ENCODE results near the gene PHF20.

The PHF20 gene

DNA sequence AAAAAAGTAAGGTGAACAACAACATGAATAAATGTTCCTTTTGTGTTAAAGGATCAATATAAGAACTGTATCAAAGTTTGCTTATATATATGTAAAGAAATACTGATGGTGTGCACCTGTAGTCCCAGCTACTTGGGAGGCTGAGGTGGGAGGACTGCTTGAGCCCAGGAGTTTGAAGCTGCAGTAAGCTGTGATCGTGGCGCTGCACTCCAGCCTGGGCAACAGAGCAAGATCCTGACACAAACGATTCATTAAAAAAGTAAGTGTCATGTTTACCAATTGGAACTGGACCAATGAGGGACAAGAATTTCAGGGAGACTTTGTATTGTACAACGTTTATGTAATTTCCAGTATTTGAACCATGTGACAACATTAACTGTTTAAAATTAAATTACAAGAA is 5.0 kb upstream of the PHF20 start:
- TF ChIP-seq, protein P1, sequence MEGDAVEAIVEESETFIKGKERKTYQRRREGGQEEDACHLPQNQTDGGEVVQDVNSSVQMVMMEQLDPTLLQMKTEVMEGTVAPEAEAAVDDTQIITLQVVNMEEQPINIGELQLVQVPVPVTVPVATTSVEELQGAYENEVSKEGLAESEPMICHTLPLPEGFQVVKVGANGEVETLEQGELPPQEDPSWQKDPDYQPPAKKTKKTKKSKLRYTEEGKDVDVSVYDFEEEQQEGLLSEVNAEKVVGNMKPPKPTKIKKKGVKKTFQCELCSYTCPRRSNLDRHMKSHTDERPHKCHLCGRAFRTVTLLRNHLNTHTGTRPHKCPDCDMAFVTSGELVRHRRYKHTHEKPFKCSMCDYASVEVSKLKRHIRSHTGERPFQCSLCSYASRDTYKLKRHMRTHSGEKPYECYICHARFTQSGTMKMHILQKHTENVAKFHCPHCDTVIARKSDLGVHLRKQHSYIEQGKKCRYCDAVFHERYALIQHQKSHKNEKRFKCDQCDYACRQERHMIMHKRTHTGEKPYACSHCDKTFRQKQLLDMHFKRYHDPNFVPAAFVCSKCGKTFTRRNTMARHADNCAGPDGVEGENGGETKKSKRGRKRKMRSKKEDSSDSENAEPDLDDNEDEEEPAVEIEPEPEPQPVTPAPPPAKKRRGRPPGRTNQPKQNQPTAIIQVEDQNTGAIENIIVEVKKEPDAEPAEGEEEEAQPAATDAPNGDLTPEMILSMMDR (IDR thresholded peaks at IDR 0.05; ENCODE audit: borderline replicate concordance, insufficient read depth, low read depth, low read length): no peak
- H3K4me3 ChIP-seq (ENCODE audit: low read depth, low read length): no peak overlapping the region

DNA sequence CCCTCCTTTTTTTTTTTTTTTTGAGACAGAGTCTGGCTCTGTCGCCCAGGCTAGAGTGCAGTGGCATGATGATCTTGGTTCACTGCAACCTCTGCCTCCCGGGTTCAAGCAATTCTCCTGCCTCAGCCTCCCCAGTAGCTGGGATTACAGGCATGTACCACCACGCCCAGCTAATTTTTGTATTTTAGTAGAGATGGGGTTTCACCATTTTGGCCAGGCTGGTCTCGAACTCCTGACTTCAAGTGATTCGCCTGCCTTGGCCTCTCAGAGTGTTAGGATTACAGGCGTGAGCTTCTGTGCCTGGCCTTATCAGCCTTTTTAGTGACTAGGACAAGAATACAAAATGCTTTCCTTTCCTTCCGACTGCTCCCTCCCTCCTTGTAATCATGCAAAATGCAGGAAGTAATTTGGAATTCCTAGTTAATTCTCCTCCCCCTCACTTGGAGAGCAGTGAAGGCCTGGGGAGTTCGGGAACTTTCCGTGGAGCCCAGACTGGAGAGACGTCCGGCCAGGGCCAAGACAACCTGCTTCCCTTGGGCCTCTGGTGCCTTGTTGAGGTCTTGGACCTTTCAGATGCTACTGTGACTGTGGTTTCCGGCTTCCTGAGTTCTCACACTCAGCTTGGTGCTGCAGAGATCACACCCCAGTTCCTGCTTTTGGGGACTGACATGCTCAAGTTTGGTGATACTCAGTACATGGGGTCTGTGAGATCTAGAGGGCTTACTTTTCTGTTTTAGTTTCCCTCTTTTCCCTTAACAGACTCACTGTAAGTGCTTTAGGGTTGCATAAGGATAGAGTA is 3.9 kb upstream of the PHF20 start:
- TF ChIP-seq, protein P1 (IDR thresholded peaks at IDR 0.05; ENCODE audit: borderline replicate concordance, insufficient read depth, low read depth, low read length): no peak
- no peak overlapping the region for H3K4me3 ChIP-seq (ENCODE audit: low read depth, low read length)

DNA sequence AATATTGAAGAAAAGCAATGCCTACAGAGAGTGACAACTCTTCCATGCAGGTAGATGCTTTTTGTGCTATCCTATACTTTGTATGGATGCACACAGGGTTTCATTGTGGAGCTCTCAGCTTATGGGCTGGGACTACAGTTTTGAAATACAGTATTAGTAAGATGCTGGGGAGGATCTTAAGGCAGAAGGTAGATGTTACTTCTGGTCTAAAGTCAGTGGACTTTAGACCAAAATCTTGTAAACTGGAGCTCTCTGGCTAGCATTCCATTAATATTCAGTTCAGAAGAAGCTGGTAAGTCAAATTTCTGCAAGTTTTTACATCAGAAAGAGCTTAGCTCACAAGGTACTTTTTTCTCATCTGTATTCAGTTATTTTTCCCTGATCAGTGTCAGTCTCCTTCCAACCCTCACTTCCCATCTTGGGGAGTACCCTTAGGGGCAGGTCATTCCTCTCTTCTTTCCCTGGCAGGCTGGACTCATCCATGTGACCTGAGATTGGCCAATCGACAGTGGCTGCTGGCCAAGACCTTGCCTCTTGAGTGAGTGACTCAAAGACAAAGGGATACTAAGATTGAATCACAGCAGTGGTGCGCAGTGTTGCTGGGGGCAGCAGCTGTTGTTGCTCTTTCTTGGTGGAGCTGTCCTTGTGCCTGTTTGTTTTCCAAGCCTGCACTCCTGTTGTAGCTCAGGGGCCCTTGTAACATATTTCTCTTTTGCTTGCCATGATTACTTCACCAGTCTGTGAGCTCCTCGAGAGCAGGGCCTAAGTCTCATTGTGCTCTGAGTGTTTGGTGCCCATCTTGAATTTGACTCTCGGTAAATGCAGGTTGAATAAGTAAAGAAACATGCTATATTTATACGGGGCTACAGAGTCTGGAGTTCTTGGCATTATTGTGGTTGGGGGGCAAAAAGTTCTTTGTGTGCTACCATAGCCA is 2.8 kb upstream of the PHF20 start:
- H3K4me3 ChIP-seq (ENCODE audit: low read depth, low read length): no peak overlapping the region
- TF ChIP-seq, protein P1 (IDR thresholded peaks at IDR 0.05; ENCODE audit: borderline replicate concordance, insufficient read depth, low read depth, low read length): no peak

DNA sequence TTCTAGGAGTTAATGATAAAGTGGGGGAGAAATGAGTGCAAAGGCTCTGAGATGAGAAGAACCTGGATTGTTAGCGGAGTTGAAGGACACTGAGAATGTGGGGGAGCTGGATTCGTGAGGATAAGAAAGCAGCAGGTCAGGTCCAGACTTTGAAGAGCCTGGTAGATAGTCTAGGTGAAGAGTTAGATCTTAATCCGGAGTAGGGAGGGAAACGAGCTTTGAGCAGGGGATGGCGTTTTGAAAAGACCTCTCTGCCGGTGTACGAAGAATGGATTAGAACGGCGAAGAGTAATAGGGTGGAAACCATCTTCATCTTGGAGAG is 487 bp upstream of the PHF20 start:
- TF ChIP-seq, protein P1 (IDR thresholded peaks at IDR 0.05; ENCODE audit: borderline replicate concordance, insufficient read depth, low read depth, low read length): no peak
- no peak overlapping the region for H3K4me3 ChIP-seq (ENCODE audit: low read depth, low read length)

DNA sequence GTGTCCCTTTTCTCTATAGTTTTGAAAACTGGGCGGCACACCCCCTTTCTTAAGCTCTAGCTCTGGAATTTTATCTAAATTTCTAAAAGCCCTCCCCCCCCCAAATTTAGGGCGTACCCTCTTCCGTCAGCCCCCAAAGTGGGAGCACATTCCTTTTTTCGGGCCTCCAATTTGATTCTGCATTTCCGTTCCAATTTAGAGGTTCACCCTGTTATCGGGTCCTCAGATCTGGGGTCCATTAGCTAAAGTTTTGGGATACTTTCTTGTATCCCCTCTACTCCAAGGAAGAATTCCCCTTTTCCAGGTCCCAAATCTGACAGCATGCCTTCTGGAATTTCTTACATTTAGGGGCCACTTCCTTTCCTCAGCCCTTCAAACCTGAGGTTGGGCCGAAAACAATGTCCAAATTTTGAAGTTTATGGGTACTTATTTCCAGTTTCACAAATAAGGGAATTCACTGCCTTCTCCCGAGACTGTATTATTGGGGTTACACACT is 796 bp downstream of the PHF20 start:
- TF ChIP-seq, protein P1 (IDR thresholded peaks at IDR 0.05; ENCODE audit: borderline replicate concordance, insufficient read depth, low read depth, low read length): no peak
- peak overlapping the region; percentile 45 for H3K4me3 ChIP-seq (ENCODE audit: low read depth, low read length)

DNA sequence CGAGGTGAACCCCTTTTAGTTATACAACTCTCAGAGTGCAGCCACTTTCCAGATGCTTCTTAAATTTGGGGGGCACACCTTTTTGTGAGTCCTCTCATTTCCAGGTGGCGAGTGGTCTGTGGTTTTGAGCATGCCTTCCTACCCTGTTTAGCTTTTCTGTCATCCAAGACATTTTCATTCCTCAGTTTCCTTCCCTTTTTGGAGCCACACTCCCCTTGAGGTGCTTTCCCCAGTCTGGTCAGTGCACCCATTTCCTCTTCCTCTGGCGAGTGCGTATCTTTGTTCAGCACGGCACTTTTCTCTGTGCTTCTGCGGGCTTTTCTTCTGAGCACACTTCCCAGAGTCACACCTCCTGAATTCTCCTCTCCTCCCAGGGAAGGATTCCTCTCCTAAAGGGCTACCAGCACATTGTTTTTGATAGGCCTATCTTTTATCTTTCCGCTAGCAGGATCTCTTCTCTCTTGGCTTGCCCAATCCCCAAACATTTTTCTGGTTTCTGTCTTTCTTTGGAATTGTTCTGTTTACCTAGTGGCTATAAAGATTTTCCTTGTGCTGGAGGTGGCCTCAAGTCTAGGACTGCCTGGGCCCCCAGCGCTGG is 1.4 kb downstream of the PHF20 start:
- peak overlapping the region; percentile 45 for H3K4me3 ChIP-seq (ENCODE audit: low read depth, low read length)

More for the DNA sequence above, 1.4 kb downstream of the PHF20 start:
- TF ChIP-seq, protein P1 (IDR thresholded peaks at IDR 0.05; ENCODE audit: borderline replicate concordance, insufficient read depth, low read depth, low read length): no peak
